Cerebellar nuclear complex (tissue), 1 donor: Measurements from ENCODE around the gene BBS1.
"Not testable (repeated sequence)": the region's sequence is repeated elsewhere in the genome, so short reads cannot be mapped to it uniquely, and the experiment has no call there.

Experiments
- DNase-seq, 2 experiments: peaks; one replicate each; lab custom pipeline; 2025; lab: John Stamatoyannopoulos, UW

The BBS1 gene

DNA sequence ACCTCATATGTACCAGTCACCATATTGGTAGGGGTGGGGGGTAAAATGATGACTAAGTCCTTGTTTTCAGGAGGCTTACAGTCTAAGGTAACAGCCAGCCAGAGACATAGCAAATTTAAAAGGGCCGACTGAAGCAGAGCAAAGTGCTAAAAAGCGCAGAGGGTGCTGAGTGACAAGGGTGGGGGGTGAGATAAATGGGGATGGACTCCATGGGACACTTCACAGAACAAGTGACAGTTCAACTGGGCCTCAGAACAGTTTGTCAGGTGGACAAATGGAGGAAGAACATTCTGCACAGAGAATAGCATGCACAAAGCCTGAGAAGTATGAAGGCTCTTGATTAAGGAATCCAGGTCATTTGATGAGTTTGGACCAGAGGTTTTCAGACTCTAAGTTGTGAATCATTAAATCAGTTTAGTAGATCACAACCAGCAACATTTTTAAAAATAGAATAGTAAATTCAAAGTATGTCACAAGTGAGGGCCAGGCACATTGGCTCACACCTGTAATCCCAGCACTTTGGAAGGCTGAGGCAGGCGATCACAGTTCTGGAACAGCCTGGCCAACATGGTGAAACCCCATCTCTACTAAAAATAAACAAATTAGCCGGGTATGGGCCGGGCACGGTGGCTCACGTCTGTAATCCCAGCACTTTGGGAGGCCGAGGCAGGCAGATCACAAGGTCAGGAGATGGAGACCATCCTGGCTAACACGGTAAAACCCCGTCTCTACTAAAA lies 14.0 kb downstream of the BBS1 start:
- DNase-seq: no peak

DNA sequence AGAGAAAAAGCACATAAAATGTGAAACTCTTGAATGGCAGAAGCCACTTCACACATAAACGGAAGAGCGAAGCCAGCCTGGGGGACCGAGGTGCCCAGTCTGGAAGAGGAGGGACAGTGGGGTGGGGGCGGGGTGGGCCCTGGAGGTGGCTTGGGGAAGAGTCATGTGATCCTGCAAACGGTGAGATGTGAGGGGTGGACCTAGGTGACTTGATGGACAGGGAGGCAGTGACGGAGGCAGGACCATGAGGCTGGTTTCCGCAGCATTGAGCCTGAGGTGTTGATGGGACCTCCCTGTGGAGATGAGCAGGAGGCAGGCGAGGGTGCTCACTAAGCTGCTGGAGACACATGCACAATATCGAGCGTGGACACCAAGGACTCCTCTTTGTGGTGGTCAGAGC lies 18.6 kb downstream of the BBS1 start:
- no peak for DNase-seq

DNA sequence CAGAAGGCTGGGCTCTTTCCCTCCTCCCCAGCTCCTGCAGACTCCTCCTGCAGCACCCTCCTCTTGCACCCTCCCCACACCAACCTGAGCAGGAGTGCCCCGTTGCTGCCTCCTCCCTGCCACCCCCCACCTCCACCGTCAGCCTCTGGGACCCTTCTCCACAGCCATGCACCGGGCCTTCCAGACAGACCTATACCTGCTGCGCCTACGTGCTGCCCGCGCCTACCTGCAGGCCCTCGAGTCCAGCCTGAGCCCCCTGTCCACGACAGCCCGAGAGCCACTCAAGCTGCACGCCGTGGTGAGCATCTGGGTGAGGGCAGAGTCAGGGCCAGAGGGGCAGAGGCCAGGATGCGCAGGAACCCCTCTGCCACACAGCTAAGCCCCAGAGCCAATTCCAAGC lies 19.2 kb downstream of the BBS1 start:
- DNase-seq: no peak

DNA sequence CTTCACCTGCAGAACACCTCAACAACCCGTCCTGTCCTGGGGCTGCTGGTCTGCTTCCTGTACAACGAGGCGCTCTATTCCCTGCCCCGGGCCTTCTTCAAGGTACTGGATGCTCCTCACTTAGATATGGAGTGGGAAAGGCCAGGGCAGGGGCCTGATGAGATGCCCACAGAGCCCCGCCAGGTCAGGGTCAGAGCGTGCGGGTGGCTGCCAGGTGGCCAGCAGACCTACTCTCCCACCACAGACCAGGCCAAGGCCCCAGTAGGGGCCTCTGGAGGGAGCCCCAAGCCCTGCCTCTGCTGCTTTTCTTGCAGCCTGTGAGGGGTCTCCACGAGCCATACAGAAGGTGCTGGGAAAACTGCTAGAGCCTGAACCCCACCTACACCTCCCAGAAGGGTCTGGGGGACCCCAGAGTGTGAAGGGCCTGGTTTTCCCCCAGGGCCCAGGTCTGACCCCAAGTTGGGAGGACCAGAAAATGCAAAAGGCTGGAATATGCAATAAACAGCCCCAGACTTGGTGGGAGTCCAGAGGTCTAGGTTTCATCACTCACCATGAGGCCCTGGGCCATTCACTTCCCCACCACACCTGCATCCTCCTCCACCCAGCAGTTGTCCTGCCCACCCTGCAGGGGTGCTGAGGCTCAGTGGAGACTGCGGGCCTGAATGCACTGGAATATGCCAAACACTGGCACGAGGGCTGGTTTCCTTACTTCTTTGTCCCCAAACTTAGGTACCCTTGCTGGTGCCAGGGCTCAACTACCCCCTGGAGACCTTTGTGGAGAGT lies 20.7 kb downstream of the BBS1 start:
- DNase-seq: no peak

DNA sequence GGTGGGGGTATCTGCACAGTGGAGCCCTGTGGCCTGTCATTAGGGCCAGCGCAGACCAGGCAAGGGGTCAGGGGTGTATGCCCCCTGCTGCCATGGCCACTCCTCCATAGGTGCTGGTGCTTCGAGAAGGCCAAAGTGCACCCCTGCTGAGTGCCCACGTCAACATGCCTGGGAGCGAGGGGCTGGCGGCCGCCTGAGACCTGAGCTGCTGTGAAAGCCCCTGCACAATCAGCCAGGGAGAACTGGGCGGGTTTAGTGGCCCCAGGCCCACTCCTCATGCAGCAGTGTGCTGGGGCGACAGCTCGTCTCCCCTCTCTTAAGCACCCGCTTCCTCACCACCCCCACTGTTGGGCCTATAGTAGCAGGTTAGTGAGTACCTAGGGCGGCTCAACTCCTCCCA lies 21.4 kb downstream of the BBS1 start:
- DNase-seq: no peak

DNA sequence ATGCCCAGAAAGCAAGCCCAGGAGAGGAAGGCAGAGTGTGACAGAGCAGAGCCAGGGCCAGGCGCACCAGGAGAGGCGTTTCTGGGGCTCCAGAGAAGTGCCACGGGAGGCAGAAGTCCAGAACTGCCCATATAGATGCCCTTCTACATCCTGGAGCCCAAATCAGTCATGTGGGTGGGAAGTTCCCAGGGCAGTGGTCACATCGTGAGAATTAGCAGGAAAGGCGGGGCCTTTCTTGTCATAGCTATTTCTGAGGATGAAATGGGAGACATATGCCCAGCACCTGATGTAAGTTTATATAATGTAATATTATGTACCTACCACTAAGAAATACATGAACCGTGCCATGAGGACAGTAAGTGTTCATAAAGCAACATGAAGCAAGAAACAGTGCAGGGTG lies 22.3 kb downstream of the BBS1 start:
- no peak for DNase-seq

DNA sequence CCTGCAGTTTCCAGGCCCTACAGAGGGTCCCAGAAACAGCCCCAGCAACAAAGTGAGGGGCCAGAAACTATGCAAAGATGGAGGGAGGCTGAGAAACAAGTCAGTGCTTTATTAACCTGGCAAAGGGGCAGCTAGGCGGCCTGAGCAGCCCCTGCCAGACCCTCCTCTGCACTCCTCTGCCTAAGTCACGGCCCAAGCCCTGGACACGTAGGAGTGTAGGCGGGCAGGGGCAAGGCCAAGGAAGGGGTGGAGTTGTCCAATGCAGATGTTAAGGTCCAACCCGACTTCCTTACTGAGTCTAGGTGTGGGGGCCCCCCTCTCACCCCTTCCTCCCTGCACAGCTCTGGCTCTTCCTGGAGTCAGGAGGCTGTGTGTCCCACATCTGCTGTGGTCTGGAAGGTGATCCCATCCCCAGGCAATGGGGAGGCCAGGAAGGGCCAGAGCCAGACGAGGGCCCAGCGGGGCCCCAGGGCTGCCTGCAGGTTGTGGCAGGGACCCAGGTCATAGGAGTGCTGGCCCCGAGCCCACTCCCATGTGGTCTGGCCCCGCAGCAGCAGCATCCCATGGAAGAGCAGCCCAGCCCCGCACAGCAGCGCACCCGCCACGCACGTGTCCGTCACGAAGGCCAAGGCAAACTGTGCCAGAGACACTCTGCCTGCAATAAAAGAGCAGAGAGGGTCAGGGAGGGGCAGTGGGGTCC lies 28.9 kb downstream of the BBS1 start:
- DNase-seq: no peak

DNA sequence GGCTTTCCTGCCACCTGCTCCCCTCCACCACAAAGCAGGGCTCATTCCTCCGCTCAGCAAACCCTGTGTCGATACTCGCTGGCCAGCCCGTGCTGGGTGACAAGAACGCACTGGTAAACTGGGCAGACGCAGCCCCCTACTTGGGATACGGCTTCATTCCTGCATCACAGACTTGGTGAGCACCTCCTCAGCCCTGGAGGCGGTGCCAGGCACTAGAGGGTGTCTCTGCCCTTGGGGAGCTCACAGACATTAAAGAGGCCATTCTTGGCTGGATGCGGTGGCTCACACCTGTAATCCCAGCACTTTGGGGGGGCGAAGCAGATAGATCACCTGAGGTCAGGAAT lies 29.4 kb downstream of the BBS1 start:
- DNase-seq: no peak

DNA sequence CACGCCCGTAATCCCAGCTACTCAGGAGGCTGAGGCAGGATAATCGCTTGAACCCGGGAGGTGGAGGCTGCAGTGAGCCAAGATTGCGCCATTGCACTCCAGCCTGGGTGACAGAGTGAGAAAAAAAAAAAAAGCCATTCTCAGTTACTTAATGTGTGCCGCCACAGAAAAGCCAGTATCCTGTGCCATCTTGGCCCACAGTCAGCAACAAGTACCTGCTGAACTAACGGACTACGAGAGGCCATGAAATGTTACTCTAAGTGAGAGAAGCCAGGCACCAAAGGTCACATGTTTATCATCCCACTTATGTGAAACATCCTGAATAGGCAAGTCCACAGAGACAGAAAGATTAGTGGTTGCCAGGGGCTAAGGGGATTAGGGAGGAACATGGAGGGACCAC lies 30.2 kb downstream of the BBS1 start:
- not testable (repeated sequence) for DNase-seq

DNA sequence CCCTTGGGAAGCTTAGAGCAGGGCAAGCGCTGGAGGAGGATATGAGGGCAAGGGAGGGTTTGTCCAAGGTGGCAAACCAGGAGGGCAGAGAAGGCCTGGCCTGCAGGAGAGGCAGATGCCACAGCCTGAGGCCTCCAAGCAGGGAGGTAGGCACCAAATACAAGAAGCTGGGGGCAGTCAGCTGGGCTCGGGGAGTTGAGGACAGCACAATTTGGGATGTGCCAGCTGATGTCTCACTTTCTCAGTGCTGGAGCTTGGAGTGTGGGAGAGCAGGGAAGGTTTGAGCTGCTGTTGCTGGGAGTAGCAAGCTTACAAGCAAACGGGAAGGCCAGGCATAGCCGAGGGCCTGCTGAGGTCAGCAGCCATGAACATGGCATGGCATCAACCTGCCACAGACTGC lies 31.5 kb downstream of the BBS1 start:
- no peak for DNase-seq

DNA sequence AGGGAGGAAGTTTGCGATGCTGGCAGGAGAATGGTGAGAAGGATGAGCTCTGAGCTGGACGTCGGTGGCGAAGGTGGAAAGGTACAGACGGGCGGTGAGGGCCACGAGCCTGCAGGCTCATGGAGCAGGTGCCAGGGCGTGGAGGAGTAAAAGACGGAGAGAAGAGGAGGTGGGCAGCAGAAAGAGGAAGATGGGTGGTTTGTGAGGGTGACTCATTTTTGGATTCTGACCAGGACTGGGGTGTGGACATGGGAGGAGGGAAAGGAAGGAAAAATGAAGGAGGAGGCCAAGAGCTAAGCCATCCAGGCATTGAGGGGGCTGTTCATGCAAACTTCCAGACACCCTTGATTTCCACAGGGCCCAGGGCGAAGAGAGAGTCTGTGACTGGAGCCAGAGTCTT lies 31.9 kb downstream of the BBS1 start:
- no peak for DNase-seq

DNA sequence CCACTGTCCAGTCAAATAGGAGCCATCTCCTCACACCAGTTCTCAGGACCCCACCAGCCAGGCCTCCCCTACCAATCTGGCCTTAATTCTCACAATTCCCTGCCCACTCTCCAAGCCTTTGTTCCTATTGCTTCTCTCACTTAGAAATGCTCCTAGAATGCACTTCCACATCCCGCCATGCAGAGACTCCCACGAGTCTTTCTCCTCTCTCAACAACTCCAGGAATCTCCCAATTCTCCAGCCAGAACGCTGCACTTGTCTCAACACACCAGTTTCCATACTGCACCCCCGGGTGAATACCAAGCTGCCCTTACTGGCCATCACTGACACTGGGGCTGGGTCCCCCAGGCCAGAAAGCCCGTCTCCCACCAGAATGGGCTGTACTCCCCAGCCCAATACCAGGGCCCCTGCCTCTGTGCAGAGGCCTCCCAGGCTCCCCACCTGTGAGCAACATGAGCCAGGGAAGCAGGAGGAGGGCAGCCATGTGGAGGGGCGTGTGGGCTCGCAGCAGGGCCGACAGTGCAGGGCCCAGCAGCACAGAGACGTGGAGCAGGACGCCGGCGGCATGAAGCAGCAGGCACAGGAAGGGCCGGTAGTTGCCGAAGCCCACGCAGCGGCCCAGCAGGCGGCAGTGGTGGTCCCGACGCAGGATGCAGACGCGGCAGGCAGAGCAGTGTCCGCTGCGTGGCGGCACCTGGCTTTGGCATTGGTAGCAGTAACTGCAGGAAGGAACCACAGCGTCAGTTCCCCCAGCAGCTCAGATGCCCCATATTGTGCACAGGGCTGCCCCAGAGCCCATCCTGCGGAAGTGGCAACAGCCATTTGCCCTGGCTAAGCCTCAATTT lies 33.0 kb downstream of the BBS1 start:
- no peak for DNase-seq

DNA sequence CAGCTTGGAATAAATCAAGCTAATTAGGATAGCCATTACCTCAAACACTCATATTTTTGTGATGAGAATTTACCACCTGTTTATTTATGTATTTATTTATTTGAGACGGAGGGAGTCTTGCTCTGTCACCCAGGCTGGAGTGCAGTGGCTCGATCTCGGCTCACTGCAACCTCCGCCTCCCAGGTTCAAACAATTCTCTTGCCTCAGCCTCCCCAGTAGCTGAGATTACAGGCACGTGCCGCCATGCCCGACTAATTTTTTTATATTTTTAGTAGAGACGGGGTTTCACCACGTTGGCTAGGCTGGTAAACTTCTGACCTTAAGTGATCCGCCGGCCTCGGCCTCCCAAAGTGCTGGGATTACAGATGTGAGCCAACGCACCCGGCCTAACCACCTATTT lies 34.5 kb downstream of the BBS1 start:
- not testable (repeated sequence) for DNase-seq

DNA sequence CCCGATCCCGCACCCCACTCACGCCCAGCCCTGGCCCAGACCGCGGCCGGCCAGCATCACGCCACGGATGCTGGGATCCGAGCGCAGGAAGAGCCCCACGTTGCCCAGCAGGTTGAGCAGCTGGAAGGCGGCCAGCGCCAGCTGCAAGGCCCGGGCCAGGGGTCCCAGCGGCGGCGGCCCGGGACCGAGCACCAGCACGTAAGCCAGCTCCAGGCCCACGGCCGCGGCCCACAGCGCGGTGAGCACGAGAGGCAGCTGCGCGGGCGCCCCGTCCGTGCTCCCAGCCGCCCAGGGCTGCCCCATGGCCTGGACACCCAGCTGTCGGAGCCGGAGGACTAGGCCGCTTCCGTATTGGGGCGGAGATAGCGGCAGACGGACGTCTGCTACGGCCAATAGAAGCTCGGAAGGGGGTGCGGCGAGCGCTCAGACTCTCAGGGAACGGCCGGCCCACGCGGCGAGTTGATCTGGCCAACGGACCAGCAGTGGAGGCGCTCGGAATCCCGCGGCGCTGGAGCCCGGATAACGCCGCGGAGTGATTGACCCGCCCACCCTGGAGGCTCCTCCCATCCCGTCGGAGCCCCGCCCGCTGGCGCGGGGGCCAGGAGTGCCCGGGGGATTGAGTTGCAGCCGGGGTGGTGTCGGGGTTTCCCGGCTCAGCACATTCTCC lies 35.4 kb downstream of the BBS1 start, which contains the start of gene ZDHHC24:
Gene ZDHHC24 (minus strand): TSS at position 348 of the 667 bp plus-strand sequence. CDS start 45 bp downstream, at position 303.
- DNase-seq: peak; percentile 74 to 85

DNA sequence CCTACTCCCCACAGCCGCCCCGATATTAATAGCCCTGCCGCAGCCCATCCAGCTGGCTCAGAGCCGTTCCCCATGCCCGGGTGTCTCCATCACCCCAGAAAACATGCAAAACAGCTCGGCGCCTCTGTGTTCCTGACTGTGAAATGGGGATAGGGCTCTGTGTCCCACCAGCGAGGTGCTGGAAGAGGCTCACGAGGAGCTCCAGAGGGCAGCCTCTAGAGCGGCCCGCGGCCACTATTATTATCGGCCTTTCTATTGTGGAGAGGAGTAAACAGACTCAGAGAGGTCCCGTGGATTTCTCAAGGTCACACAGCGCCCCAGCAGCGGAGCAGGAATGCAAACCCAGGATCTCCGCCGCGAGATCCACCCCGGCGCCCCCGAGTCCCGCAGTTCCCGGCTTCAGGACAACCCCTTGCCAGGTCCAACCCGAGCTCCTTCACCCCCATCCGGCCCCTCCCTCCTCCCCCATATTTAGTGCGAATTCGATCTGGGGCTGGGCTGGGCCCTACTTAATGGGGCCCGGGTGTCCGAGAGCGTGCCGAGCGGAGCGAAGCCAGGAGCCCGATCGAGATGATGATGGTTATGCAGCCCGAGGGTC lies 36.0 kb downstream of the BBS1 start, which contains the start of gene ACTN3:
Gene ACTN3 (plus strand): TSS at position 536 of the 598 bp plus-strand sequence. CDS start 35 bp downstream, at position 571.
- DNase-seq: no peak

DNA sequence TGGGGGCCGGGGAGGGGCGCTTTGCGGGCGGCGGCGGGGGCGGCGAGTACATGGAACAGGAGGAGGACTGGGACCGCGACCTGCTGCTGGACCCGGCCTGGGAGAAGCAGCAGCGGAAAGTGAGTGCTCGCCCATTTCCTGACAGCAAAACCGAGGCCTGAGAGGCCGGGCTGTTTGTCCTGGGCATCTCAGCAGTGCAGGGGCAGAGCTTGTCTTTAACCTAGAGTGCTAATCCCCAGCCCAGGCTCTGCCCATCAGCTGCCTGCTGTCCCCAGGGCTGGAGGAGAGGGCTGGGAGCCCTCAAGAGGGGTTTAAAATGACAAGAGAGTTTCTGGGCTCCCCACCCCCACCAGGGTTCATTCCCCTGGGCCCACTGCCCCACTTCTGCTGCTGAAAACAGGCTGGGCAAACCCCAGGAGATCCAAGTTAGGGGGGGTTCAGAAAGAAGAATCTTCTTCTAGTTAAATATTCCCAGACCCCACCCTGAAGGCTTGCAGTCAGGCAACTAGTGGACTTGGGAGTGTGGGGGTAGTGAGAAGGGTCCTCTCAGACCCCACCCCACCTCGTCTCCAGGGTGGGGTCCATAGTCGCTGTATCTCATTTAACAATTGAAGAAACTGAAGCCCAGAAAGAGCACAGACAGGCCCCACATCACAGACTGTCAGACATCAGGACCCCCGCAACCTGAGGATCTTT lies 36.7 kb downstream of the BBS1 start:
- DNase-seq: no peak

DNA sequence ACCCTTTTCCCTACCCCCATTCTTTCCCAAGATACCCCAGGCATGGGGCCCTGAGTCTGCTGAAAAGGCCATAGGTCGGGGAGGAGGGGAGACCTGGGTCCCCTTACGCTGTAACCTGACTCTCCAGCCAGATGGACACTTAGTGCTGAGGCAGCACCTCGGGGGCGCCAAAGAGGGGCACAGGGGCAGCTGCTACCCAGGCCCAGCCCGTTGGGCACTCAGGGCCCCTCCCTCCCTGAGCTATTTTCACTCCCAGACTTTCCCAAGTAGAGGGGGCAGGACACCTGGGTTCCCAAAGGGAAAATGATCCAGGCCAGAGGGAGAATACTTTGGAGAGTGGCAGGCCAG lies 37.2 kb downstream of the BBS1 start:
- DNase-seq: no peak

DNA sequence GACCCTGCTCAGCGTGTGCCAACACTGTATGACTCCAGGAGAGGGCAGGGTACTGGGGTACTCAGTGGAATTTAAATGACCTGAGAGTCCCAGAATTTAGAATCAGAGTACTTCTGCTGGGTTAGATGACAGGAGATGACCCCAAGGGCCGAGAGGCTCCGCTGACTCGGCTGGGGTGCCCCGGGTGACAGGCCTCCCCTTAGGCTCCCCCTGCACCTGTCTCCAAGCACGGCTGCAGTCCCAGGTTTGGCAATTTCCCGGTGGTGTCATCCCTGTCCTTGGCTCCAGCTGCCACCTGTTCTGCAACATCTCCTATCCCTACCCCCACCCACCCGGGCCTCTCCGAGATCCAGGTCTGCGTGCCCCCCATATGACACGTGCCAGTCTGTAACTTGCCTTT lies 37.6 kb downstream of the BBS1 start:
- DNase-seq: no peak

DNA sequence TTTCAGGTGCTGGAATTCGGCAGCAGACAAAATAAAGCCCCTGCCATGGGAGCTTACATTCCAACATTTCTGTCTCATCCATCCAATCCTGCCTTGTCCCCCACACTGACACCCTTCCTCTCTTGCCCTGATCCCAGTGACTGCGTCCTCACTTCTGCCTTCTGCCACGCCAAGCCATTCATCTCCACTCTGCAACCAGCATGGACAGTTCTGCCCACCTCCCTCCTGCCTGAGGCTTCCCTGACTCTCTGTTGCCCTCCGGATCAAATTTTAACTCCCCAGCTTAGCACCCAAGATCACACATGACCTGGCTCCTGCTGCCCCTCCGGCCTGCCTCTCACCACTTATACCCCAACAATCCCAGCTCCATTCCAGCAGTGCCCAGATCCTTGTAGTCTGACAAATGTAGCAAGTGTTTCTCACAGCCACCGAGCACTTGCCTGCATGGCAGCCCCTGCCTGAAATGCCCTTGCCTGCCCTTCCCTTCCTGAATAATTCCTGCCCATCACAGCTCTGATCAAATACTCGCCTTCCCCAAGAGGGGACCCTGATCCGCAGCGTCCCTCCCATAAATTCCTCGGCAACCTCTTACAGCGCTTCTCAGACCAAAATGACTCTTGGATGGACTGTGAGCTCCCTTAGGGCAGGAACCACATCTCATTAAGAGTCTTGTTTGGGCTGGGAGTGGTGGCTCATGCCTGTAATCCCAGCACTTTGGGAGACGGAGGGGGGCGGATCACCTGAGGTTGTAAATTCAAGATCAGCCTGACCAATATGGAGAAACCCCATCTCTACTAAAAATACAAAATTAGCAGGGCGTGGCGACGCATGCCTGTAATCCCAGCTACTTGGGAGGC lies 38.6 kb downstream of the BBS1 start:
- DNase-seq: no peak
